Measurements from ENCODE around the gene WASHC4.
"Not testable (repeated sequence)": the region's sequence is repeated elsewhere in the genome, so short reads cannot be mapped to it uniquely, and the experiment has no call there.

Gene WASHC4

DNA sequence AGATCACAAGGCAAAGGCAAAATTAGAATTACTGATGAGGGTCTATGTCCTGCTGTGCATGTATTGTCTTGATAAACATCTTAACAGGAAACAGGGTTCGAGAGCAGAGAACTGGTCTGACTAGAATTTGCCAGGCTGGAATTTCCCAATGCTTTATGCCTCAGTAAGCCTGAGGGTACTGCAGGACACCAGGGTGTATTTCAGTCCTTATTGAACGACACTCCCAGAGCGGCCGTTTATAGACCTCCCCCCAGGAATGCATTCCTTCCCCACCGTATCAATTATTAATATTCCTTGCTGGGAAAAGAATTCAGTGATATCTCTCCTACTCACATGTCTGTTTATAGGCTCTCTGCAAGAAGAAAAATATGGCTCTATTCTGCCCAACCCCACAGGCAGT is 12.2 kb upstream of the WASHC4 start:
- DNase-seq, result not testable (repeated sequence)

DNA sequence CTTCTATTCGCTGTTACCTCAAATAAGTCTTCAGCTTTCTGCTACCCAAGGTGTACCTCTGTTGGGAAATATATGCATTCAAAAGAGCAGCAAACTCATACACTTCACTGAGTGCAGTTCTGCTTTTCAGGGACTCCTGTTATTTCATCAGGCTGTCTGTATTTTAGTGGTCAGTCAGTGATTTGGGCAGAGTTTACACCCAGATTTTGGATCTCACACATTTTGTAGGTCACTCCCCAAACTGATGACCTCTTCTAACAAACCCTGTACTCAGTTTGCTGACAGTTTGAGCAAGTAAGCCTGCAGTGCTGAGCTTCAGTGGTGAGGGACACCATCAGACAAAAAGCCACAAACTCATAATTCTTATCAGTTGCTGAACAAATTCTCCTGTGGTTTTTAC is 8.2 kb upstream of the WASHC4 start:
- no peak for DNase-seq

DNA sequence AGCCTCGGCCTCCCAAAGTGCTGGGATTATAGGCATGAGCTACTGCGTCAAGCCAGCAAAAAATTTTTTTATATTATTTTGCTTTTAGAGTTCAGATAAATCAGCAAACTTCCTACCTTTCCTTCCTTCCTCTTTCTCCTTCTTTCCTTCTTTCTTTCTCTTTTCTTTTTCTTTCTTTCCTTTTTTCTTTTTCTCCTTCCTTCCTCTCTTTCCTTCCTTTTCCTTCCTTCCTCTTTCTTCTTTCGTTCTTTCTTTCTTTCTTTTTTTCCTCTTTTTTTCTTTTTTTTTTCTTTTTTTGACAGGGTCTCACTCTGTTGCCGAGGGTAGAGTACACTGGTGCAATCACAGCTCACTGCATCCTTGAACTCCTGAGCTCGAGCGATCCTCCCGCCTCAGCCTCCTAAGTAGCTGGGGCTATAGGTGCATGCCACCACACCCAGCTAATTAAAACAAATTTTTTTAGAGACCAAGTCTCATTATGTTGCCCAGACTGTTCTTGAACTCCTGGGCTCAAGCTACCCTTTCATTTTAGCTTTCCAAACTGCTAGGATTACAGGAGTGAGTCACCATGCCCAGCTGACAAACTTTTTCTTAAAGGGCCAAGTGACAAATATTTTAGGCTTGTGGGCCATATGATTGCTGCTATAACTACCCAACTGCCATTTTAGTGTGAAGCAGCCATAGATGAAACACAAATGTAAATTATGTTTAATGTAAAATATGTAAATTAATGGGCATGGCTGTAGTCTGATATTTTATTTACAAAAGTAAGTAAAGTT is 7.1 kb upstream of the WASHC4 start:
- DNase-seq, result no peak

DNA sequence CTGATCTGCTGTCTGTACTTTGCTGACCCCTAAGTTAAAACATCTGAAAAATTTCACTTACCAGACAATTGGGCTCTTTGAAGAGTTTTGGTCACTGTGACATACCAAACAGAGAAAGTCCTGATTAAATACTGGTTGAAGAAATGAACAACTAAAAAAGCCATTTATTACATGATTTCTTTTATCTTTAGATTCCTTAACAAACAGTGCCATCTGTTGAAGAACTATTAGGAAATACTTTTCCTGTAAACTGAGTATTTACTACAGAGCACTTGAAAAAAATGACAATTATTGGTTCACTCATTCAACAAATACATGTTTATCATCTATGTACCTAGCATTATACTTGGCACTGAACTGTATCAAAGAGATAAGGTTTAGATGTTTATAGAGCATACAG is 6.5 kb upstream of the WASHC4 start:
- no peak for DNase-seq

DNA sequence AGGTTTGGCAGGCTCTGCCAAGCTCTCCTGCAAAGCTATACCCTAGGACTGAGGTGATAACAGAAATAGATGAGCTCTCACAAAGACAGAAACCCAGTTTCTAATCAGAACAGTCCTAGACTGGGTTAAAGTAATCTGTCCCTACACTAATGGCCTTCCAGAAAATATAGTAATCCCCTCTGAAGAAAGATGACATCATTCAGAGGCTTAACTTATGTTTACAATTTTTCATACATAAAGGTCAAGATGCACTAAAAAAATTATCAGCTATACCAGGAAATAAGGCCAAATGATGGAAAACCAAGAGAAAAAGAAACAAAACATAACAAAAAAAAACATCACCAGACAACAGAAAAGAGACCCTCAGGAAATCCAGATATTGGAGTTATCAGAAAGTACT is 4.9 kb upstream of the WASHC4 start:
- DNase-seq, result no peak

DNA sequence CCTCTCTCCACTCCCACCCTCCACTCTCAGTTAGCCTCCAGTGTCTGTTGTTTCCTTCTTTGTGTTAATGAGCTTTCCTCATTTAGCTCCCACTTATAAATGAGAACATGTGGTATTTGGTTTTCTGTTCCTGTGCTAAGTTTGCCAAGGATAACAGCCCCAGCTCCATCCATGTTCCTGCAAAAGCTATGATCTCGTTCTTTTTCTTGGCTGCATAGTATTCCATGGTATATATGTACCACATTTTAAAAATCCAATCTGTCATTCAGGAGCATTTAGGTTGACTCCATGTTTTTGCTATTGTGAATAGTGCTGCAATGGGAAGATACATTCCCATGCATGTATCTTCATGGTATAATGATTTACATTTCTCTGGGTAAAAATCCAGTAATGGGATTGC is 2.8 kb upstream of the WASHC4 start:
- DNase-seq, result no peak

DNA sequence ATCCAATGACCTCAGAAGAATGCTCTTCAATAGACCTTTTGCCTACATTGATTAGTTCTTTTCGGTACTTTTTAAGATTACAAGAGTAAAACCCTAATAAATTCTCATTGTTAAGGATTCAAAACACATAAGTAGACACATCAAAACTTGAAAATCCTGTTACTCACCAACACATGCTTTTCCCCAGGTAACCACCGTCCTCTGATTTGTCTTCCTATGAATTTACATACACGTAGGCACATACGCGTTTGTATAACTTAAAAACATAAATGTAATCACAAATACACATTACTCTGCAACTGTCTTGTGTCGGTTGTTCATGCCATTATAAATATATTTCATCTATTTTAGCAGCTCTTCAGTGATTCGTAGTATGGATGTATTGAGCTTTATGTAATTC is 910 bp upstream of the WASHC4 start:
- DNase-seq, result no peak

DNA sequence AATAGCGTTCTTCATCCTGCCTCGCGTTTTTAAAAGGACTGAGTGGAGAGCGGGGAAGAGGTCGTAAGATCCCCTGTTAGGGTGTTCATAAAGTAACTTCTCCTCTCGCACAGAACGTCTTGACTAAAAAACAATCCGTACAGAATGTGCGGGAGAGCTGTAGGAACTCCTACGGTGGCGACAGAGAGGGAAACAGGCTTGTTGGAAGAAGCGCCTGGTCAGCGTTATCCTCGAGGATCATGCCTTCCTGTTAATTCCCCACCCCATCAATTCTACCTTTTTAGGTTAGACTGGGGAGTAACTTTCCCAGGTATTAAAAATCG is 399 bp upstream of the WASHC4 start:
- no peak for DNase-seq

DNA sequence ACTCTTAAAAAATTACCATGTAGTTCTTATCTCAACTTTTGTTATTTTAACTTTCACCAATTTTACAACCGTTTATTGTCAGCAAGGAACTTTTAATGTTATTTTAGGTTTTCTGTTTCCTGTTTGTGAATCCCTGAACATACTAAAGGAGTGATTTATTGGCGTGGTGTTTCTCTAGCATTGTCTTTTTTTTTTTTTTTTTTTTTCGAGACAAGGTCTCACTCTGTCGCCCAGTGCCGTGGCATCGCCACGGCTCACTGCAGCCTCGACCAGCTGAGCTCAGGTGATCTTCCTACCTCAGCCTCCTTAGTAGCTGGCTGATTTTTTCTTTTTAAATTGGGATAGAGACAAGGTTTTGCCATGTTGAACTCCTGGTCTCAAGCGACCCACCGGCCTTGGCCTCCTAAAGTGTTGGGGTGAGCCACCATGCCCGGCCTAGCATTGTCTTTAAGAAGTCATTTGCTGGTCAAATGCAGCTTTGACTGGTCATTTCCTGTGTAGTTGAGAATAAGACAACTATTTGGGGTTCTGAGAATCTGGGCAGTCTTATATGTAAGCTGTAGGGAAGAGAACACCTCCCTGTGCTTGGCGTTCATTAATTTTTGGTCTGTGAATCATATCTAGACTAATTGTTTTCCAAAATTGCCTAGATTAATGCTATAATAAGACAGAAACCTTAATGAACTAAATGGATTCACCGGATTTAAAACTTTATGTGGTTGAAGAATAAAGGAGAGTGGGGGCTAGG is 2.1 kb downstream of the WASHC4 start:
- DNase-seq, result no peak

DNA sequence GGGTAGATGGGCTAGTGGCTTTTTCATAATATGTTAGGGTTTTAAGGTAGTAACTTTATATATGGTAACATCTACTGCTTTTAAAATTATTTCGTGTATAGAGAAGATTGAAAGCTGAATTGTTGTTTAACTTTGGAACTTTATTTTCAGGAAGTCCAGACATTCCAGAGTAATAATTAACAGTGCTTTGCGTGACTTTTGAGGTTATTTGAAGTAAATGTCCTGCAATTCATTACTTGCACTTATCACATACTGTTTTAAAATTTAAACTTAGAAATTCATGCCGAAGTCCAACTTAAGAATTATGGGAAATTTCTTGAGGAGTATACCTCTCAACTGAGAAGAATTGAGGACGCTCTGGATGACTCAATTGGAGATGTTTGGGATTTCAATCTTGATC is 3.3 kb downstream of the WASHC4 start:
- no peak for DNase-seq

DNA sequence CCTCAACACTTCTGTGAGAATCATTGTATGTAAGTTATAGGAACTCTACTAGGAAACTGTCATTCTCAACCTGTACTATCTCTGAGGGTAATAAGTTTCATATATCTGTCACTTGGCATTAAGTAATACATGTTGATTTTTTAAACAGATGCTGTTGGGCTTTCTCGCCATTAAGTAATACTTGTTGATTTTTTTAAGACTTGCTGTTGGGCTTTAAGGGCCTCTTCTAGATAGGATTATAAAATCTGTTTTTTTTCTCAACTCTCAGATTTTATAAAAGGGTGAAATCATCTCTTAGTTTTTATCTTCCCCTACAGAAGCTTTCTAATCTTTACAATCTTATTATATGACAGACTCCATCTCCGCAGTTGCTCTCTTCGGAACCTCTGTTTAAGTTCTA is 5.6 kb downstream of the WASHC4 start:
- no peak for DNase-seq

DNA sequence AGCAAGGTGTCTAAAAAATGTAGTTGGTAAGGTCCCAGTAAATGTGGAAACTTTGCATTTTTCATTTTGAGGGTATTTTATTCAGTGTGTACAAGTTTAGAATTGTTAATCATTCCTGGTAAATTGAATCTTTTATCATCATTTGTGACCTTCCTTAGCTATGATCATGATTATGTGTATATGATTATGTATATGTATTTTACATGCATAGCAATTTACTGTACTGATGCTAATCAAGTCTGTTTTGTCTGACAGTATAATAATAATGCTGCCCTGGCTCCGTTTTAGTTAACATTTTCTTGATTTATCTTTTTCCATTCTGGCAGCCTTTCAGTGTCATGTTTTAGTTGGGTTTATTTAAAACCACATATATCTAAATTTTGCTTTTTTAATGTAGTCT is 9.4 kb downstream of the WASHC4 start:
- DNase-seq, result no peak

DNA sequence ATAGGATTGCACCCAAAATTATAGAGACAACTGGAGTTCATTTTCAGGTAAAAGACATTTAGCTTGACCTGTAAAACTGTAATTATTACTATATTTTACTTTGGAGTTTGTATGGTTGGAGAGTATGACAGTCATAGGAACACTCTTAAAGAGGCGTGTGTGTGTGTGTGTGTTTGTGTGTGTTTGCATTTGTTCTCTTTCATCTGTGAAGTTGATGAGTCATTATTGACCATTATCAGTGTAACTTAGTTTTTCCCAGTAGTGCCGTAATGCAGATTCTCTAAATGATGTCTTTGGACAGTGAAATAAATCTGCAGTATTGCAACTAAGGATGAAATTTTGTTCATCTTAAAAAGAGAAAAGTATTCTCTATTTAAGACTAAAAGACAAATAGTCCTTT is 13.0 kb downstream of the WASHC4 start:
- no peak for DNase-seq

DNA sequence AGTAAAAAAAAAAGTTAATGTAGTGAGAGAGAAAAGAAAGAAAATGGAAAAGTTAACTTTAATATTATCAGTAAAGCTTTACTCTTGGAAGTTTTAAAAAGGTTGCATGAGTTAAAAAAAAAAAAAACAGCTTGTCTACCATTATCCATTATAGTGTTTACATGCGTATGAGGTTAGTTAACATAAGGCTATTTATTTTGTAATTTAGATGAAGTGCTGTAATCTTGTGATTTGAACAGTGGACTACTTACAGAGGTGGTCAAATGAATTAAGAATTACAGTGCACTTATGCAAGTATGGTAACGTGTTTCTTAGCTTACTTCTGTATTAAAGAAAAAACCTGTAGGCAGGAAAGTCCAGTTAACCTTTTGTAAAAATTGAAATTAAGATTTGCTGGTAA is 30.7 kb downstream of the WASHC4 start:
- no peak for DNase-seq

DNA sequence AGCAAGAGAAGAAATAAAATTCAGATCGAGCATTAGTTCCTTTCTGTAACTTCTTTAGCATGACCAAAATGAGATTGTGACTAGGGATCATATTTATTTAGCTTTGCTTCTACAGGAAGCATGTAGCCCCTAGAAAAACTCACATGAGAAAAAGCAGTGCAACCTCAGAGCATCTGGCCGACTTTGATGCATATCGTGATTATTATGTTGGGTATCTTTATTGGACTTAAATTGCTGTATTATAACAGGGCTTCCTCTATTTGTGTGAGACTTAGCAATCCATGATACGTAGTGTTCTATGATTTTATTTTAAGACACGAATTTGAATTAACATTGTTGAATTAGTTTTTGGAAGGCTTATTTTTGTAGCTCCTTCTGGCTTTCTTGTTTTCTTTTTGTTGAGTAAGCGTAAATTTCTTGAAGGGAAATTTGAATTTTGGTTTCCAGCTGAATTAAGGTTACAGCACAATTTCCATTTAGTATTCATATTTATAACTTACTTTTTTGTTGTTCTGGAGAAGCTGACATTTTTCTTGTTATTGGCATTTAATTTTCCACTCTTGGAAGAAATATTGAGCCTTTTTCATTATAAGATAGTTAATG is 33.9 kb downstream of the WASHC4 start:
- no peak for DNase-seq

DNA sequence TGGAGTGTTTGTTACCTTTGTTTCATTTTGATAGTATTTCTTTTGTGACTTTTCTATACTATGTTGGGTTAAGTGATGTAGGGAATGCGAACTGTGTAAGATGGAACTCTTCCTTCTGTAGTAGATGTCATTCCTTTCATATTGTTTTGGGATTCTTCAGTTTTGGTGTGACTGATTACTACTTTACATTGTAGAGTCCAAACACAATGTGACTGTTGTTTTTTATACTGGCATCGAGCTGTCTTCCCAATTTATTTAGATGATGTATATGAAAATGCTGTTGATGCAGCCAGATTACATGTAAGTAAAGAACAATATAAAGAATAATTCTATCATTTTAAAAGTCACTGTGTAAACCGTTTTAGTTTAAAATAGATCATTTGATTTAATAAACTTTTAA is 34.7 kb downstream of the WASHC4 start:
- no peak for DNase-seq

DNA sequence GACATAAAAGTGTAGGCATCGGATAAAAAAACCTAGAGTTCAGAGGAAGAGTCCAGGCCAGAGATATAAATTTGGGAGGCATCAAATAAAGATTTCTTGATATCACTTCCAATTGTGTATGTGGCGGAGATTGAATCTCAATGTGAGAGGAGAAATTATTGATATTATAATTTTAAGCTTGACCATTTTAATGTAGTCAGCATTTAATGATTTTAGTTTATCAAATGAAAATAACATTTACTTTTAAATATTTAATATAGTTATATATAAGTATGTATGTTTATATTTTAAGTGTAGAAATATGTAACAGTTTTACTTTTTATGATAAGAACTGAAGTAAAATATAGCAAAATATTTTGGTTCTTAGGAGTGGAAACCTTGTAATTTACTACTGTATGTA is 48.7 kb downstream of the WASHC4 start:
- DNase-seq, result no peak

DNA sequence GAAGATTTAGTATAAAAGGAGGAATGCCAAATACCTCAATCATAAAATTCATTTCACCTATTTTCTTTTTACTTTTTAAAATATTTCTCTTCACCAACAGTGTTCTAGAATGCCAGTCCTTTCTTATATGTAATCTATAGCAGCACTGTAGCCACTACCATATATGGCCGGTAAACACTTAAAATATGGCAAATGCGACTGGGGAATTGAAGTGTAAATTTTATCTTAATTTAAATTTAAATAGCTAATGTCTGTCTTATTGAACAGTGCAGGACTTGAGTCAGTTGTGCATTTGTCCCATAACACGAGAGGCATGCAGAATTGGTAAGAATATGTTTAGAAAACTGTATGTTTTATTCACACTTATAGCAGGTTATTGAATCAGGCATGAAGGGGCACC is 50.1 kb downstream of the WASHC4 start:
- no peak for DNase-seq

DNA sequence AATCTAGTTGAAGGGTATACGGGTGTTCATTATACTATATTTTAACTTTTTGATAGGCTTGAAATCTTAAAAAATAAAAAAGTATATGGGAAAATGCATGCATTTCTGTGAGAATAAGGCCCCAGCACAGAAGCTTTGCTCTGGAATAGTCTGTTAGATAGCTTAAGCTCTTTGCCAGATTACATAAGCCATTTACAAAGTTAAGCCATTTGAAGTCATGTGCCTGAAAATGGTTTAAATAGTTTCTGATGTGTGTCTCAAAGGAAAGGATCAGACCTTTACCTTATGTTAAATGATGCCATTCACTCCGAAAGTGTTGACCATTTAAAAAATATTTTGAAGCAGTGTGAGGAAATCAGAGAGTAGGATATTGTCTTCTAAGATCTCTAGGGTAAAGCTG is 51.3 kb downstream of the WASHC4 start:
- no peak for DNase-seq

DNA sequence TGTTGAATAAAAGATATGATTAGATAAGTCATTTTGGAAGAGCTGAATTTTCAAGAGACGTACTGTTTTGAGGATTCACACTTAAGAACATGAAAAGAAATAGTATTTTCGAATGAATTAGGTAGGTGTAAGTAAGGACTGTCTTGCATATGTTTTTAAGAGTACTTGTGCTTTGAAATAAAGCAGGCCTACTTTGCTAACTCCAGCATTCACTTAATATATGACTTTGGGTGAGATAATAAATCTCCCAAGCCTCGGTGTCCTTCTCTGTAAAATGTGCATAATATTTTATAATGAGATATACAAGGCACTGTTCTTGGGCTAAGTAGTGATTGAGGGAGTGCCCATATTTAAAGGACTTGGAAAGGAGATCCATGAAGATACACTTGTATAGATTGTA is 54.6 kb downstream of the WASHC4 start:
- no peak for DNase-seq

DNA sequence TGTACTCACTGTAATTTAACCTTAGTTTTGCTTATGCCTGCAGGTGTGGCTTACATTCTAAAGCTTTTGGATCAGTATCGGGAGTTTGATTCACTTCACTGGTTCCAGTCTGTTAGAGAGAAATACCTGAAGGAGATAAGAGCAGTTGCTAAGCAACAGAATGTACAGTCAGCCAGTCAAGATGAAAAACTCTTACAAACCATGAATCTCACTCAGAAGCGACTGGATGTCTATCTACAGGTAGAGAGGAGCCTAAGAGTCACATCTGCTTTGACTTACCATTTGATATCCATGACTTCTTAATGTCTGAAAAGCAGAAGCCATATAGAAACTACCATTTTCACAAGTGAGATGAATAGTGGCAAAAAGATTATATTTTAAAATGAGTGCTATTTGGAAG is 56.5 kb downstream of the WASHC4 start:
- DNase-seq, result no peak

DNA sequence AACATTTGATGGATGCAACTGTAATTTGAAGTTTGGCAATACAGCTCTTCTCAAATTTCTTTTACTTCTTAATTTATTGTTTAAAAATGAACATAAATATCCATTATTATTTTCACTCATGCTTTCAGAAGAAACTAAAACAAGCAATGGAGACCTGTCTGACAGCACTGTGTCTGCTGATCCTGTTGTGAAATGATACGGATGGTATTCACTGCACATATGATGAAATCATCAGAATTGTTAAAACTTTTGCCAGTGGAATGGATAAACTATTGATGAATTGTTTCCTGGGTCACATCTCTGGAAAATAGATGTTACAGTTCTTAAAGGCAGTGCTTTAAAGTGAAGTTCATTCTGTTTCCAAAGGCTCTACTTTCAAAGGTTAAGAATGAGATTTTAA is 59.2 kb downstream of the WASHC4 start:
- DNase-seq, result no peak

DNA sequence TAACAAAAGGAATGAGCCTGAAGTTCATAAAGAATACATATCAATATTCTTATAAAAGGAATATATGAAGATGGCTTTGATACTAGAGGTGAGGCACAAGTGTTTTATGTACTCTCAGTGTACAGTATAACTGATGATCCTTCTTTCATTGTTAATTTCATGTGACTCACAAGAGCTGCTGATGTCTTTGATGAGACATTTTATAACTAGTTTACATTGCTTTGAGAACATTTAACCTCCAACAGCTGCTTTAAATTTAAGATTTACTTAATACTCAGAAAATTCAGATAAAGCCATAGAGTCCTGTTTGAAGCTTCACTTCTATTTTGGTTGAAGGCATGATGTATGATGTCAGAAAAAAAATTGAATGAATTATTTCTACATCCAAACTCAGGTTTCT is 59.8 kb downstream of the WASHC4 start:
- no peak for DNase-seq

DNA sequence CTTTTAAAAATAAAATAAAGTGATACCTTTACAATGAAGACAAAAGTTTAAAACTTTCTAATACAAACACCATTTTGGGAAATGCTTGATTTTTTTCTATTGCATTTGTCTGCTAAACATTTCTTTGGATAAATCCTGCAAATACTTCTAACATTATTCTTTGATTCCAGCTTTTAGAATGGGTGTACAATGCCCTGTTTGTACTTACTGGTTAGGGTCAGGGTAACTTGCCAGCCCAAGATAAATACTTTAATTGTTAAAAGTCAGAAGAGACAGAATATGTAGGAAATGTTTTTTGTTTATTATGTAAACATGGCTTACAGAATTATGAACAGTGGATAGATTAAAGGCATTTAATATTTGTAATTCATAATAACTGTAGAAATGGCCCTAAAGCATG is 60.5 kb downstream of the WASHC4 start:
- DNase-seq, result no peak

DNA sequence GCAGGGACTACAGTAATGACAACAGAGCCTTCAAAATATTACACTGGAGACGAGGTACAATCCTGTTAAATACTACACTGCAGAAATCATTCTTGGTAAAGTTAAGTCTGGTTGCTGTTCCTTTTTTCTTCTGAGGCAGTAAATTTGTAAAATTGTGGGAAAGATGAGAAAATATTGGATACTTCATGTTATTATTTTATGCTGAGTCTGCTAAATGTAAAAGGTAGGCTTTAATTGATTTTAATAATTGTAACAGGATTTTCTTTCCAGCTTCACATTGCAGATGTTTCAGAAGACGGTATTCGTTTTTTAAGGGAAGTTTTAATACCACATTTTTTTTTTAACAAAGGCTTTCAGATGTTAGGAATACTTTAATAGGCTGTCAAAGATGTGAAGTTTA is 62.6 kb downstream of the WASHC4 start:
- no peak for DNase-seq
